Spleen (tissue), 7 donors: ENCODE data around the gene IFI44.

Experiments
- POLR2A ChIP-seq, 3 donors: fragments of 450-650 bp; IDR thresholded peaks; one replicate each; pipeline ENCODE4 v1.5.1; 2017; ENCODE audit warnings: antibody characterized with exemption in 3 of 3, mild to moderate bottlenecking in 1 of 3
- TF ChIP-seq, protein P1 (sequence below), 11 experiments: fragments of 200-600 bp in 7 of 11; fragments of 450-650 bp in 4 of 11; sonication (generic) in 4 of 11; IDR thresholded peaks in 8 of 11; conservative IDR thresholded peaks in 3 of 11; 1 replicate in 7 of 11; 2 replicates in 4 of 11; pipeline versions ENCODE4 v1.4.0 to v1.8.0; 2016 to 2021; ENCODE audit warnings: antibody characterized with exemption in 11 of 11, inconsistent platforms in 4 of 11, mild to moderate bottlenecking in 1 of 11
- donor health status: DM: no; HTN: no; CAD: no; lungs with moderate emphysema.
- donor health status: DM: no; HTN: no; CAD: no.
- donor health status: DM: no; HTN: no; CAD: no.

DNA sequence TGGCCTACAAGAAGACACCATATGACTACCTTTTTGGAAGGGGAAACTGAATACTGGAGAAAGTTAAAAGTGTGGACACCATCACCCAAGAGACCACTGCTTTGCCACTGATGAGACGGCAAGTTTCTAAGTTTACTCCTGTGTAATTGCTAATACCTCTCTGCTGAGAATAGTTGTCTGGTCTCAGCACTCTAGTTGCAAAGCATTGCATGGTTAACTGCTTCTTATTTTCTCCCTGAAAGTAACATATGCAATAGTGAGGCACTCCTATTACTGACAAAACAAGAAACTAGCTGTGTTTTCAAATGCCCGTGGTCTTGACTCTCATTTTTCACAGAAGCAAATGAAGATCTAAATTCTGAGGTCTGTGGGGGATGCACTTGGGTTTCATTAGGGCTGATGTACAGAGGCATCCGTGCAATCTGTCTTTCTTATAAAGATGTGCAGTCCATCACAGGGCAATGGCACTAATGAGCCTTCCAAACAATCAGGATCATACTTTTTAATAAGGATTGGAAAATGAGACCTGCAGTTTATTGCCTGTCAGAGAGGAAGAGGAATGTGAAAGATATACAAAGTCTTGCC, 62.9 kb downstream of the IFI44 start:
- TF ChIP-seq, protein P1, sequence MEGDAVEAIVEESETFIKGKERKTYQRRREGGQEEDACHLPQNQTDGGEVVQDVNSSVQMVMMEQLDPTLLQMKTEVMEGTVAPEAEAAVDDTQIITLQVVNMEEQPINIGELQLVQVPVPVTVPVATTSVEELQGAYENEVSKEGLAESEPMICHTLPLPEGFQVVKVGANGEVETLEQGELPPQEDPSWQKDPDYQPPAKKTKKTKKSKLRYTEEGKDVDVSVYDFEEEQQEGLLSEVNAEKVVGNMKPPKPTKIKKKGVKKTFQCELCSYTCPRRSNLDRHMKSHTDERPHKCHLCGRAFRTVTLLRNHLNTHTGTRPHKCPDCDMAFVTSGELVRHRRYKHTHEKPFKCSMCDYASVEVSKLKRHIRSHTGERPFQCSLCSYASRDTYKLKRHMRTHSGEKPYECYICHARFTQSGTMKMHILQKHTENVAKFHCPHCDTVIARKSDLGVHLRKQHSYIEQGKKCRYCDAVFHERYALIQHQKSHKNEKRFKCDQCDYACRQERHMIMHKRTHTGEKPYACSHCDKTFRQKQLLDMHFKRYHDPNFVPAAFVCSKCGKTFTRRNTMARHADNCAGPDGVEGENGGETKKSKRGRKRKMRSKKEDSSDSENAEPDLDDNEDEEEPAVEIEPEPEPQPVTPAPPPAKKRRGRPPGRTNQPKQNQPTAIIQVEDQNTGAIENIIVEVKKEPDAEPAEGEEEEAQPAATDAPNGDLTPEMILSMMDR (IDR thresholded peaks at IDR 0.05 in 8 of 11, conservative IDR thresholded peaks at IDR 0.05 in 3 of 11) = no peak
- TF ChIP-seq POLR2A (IDR thresholded peaks at IDR 0.05) = no peak
